ENCODE measurements around the gene ZSCAN5C.
"Not testable (repeated sequence)": the region's sequence is repeated elsewhere in the genome, so short reads cannot be mapped to it uniquely, and the experiment has no call there.

The ZSCAN5C gene

DNA sequence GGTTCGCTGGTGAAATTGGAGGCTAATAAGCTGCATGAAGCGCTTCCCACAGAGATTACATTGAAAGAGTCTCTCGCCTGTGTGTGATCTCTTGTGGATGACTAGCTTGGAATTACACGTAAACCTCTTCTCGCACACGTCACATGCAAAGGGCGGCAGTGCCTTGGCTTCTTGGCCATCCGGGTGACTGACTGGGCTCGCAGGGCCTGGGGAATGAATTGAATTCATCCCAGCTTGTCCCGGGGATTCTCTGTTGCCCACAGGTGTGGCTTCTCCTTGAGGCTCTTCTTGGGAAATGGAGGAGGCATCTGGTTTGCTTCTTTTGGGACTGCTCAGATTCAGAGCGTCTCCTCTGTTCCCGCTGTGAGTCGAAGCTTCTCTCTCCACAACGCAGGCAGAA, 19.8 kb downstream of the ZSCAN5C start (continued):
- TF ChIP-seq, protein P1, sequence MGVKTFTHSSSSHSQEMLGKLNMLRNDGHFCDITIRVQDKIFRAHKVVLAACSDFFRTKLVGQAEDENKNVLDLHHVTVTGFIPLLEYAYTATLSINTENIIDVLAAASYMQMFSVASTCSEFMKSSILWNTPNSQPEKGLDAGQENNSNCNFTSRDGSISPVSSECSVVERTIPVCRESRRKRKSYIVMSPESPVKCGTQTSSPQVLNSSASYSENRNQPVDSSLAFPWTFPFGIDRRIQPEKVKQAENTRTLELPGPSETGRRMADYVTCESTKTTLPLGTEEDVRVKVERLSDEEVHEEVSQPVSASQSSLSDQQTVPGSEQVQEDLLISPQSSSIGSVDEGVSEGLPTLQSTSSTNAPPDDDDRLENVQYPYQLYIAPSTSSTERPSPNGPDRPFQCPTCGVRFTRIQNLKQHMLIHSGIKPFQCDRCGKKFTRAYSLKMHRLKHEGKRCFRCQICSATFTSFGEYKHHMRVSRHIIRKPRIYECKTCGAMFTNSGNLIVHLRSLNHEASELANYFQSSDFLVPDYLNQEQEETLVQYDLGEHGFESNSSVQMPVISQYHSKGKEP (tag by site-specific recombination; IDR thresholded peaks at IDR 0.05), result no peak

DNA sequence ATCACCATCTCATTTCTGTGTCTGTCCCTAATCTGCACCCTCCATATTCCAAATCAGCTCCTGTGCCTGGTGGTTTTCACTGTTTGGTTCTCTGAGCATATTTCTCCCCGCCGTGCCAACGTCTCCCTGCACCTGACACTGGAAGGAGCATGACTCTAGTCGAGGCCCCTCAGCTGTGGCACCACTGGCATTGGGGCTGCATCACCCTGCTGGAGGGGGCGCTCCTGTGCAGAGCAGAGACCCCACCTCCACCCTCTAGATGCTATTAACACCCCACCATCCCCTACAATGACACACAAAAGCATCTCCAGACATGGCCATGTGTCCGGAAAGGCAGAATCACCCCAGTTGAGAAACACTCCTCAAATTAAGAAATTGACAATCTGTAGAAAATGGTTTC, 20.8 kb downstream of the ZSCAN5C start:
- peaks cover 0 to 6% of the 10 kb centered on the region in 2 experiments; a peak in 1 of 3 replicates for H3K36me3 ChIP-seq (ENCODE audit: control insufficient read depth in 2 of 2, insufficient read depth in 1 of 2, low read length in 2 of 2)
- H3K27ac ChIP-seq (ENCODE audit: extremely low read depth, low read depth, low read length), result no peak overlapping the region
- ChIA-PET POLR2A (no interaction called here), CTCF (interaction anchor here (0.7 to 0.8 kb wide), 2 partner anchors 129 to 150 kb away, joined by 3 read pairs; no protein-coding TSS in a partner anchor)
- no peak overlapping the region for H3K4me3 ChIP-seq (ENCODE audit: low read depth, low read length)
- TF ChIP-seq, protein P2, sequence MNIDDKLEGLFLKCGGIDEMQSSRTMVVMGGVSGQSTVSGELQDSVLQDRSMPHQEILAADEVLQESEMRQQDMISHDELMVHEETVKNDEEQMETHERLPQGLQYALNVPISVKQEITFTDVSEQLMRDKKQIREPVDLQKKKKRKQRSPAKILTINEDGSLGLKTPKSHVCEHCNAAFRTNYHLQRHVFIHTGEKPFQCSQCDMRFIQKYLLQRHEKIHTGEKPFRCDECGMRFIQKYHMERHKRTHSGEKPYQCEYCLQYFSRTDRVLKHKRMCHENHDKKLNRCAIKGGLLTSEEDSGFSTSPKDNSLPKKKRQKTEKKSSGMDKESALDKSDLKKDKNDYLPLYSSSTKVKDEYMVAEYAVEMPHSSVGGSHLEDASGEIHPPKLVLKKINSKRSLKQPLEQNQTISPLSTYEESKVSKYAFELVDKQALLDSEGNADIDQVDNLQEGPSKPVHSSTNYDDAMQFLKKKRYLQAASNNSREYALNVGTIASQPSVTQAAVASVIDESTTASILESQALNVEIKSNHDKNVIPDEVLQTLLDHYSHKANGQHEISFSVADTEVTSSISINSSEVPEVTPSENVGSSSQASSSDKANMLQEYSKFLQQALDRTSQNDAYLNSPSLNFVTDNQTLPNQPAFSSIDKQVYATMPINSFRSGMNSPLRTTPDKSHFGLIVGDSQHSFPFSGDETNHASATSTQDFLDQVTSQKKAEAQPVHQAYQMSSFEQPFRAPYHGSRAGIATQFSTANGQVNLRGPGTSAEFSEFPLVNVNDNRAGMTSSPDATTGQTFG (tag by site-specific recombination; IDR thresholded peaks at IDR 0.05; ENCODE audit: borderline replicate concordance), result no peak
- TF ChIP-seq ZNF571 (tag by site-specific recombination; IDR thresholded peaks at IDR 0.05) (no peak), ZNF624 (tag by site-specific recombination; IDR thresholded peaks at IDR 0.05) (no peak), ZNF707 (tag by site-specific recombination; IDR thresholded peaks at IDR 0.05) (no peak), ZNF677 (tag by site-specific recombination; IDR thresholded peaks at IDR 0.05) (no peak), SCRT2 (tag by site-specific recombination; IDR thresholded peaks at IDR 0.05) (no peak), ZNF654 (tag by site-specific recombination; IDR thresholded peaks at IDR 0.05; ENCODE audit: low read depth) (no peak), ZNF354C (tag by site-specific recombination; IDR thresholded peaks at IDR 0.05; ENCODE audit: borderline replicate concordance, low read depth) (no peak), MEIS1 (CRISPR knock-in tag; IDR thresholded peaks at IDR 0.05; ENCODE audit: borderline replicate concordance) (no peak)
- no peaks in the 10 kb centered on the region for H3K9me3 ChIP-seq (ENCODE audit: control insufficient read depth, insufficient read depth, low read depth, low read length)
- H3K4me1 ChIP-seq (ENCODE audit: control insufficient read depth, insufficient read depth, low read length), result no peaks in the 10 kb centered on the region

DNA sequence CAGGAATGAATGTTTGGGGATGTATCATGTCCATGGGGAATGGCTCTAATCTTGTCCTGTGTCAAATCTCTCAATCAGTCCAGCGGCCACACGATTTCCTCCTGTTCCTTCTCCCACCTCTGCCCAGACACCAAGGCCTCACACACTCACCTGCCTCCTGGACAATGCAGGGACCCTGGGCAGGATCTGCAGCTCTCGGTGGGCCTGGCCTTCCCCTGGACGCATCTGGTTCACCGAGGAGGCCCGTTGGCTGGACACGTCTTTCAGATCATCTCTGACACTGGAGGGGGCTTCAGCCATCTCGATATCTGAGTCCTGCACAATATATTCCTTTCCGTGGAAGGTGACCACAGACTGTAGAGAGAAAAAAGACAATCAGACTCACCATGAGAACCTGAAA, 21.4 kb downstream of the ZSCAN5C start:
- Histone ChIP-seq H3K4me1 (ENCODE audit: control insufficient read depth, insufficient read depth, low read length) (no peaks in the 10 kb centered on the region), H3K36me3 (ENCODE audit: control insufficient read depth in 2 of 2, insufficient read depth in 1 of 2, low read length in 2 of 2) (peaks cover 0 to 6% of the 10 kb centered on the region in 2 experiments; a peak in 1 of 3 replicates), H3K9me3 (ENCODE audit: control insufficient read depth, insufficient read depth, low read depth, low read length) (no peaks in the 10 kb centered on the region), H3K4me3 (ENCODE audit: low read depth, low read length) (no peak overlapping the region), H3K27ac (ENCODE audit: extremely low read depth, low read depth, low read length) (no peak overlapping the region)
- ChIA-PET POLR2A (no interaction called here), CTCF (interaction anchor here (0.7 kb wide), 1 partner anchor 128 kb away, joined by 3 read pairs; no protein-coding TSS in a partner anchor)
- TF ChIP-seq ZNF596 (tag by site-specific recombination; IDR thresholded peaks at IDR 0.05), result no peak
- TF ChIP-seq ZBTB48 (tag by site-specific recombination; IDR thresholded peaks at IDR 0.05), result no peak
- no peak for TF ChIP-seq ZNF146 (tag by site-specific recombination; IDR thresholded peaks at IDR 0.05)
- no peak for TF ChIP-seq ZNF514 (tag by site-specific recombination; IDR thresholded peaks at IDR 0.05)

DNA sequence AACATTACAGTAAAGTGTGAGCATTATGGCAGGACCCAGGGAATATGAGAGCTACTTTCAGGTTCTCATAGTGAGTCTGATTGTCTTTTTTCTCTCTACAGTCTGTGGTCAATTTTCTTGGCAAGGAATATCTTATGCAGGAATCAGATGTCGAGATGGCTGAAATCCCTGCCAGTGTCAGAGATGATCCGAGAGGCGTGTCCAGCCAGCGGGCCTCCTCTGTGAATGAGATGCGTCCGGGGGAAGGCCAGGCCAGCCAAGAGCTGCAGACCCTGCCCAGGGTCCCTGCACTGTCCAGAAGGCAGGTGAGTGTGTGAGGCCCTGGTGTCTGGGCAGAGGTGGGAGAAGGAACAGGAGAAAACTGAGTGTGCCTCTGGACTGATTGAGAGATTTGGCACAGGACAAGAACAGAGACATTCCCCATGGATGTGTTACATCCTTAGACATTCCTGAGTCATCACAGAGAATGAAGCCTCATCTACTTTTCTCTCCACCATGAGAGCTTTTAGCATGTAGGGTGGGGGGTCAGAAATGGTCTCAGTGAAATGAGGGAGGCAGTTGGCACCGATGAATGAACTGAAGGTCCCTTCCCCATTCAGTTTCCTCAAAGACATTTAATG, 43.2 kb downstream of the ZSCAN5C start:
- TF ChIP-seq ZNF174 (tag by site-specific recombination; IDR thresholded peaks at IDR 0.05), result no peak
- TF ChIP-seq, protein P3, sequence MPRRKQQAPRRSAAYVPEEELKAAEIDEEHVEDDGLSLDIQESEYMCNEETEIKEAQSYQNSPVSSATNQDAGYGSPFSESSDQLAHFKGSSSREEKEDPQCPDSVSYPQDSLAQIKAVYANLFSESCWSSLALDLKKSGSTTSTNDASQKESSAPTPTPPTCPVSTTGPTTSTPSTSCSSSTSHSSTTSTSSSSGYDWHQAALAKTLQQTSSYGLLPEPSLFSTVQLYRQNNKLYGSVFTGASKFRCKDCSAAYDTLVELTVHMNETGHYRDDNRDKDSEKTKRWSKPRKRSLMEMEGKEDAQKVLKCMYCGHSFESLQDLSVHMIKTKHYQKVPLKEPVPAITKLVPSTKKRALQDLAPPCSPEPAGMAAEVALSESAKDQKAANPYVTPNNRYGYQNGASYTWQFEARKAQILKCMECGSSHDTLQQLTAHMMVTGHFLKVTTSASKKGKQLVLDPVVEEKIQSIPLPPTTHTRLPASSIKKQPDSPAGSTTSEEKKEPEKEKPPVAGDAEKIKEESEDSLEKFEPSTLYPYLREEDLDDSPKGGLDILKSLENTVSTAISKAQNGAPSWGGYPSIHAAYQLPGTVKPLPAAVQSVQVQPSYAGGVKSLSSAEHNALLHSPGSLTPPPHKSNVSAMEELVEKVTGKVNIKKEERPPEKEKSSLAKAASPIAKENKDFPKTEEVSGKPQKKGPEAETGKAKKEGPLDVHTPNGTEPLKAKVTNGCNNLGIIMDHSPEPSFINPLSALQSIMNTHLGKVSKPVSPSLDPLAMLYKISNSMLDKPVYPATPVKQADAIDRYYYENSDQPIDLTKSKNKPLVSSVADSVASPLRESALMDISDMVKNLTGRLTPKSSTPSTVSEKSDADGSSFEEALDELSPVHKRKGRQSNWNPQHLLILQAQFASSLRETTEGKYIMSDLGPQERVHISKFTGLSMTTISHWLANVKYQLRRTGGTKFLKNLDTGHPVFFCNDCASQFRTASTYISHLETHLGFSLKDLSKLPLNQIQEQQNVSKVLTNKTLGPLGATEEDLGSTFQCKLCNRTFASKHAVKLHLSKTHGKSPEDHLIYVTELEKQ (tag by site-specific recombination; IDR thresholded peaks at IDR 0.05; ENCODE audit: borderline replicate concordance), result no peak
- POLR2A ChIA-PET, result no interaction called here
- H3K36me3 ChIP-seq (ENCODE audit: control insufficient read depth in 2 of 2, insufficient read depth in 1 of 2, low read length in 2 of 2), result no peaks in the 10 kb centered on the region
- H3K4me3 ChIP-seq (ENCODE audit: low read depth, low read length), result no peak overlapping the region
- CTCF ChIA-PET, result interaction anchor here (0.7 to 1.0 kb wide), 3 partner anchors 69 to 178 kb away, joined by 3 read pairs; no protein-coding TSS in a partner anchor
- no peaks in the 10 kb centered on the region for H3K4me1 ChIP-seq (ENCODE audit: control insufficient read depth, insufficient read depth, low read length)
- H3K9me3 ChIP-seq (ENCODE audit: control insufficient read depth, insufficient read depth, low read depth, low read length), result no peaks in the 10 kb centered on the region
- H3K27ac ChIP-seq (ENCODE audit: extremely low read depth, low read depth, low read length), result no peak overlapping the region

DNA sequence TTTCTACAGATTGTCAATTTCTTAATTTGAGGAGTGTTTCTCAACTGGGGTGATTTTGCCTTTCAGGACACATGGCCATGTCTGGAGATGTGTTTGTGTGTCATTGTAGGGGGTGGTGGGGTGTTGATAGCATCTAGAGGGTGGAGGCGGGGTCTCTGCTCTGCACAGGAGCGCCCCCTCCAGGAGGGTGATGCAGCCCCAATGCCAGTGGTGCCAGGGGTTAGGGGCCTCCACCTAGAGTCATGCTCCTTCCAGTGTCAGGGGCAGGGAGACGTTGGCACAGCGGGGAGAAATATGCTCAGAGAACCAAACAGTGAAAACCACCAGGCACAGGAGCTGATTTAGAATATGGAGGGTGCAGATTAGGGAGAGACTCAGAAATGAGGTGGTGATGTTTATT, 43.7 kb downstream of the ZSCAN5C start:
- H3K4me3 ChIP-seq (ENCODE audit: low read depth, low read length); H3K4me1 ChIP-seq (ENCODE audit: control insufficient read depth, insufficient read depth, low read length); H3K36me3 ChIP-seq (ENCODE audit: control insufficient read depth in 2 of 2, insufficient read depth in 1 of 2, low read length in 2 of 2); POLR2A ChIA-PET; H3K9me3 ChIP-seq (ENCODE audit: control insufficient read depth, insufficient read depth, low read depth, low read length); H3K27ac ChIP-seq (ENCODE audit: extremely low read depth, low read depth, low read length): not testable (repeated sequence)
- CTCF ChIA-PET, result interaction anchor here (0.6 to 1.1 kb wide), 5 partner anchors 20 to 881 kb away, joined by 3 to 7 read pairs (median 3); no protein-coding TSS in a partner anchor
